ENCODE measurements around the gene GNAQ. TPM values are rescaled to one million over a fixed set of nuclear protein-coding genes. Genes with fewer than 3 reads are reported as not detected.
A peak's percentile ranks its signal among the peaks of the same experiment; 100 is the strongest.

GNAQ gene
- total RNA-seq, 4 donors from 2014 or later = 35.4 to 95.7 (median 52.3) TPM

GRCh38 chr9:77985996-77986395 lies 45.6 kb downstream of the GNAQ start:
- Histone ChIP-seq H3K4me1 (peaks cover 8 to 12% of the 10 kb centered on the region in 2 donors), H3K36me3 (no peaks in the 10 kb centered on the region), H3K27ac (no peak overlapping the region), H3K9me3 (no peaks in the 10 kb centered on the region), H3K4me3 (no peak overlapping the region), H3K27me3 (no peaks in the 10 kb centered on the region)
- TF ChIP-seq POLR2A (IDR thresholded peaks at IDR 0.05) = no peak
- TF ChIP-seq CTCF (IDR thresholded peaks at IDR 0.05) = no peak
- intact Hi-C loops (cut with DNase I; ENCODE audit: low total_unique reads) = no loop called here
- no peak for DNase-seq

GRCh38 chr9:77983320-77983662 lies 48.3 kb downstream of the GNAQ start:
- H3K36me3 ChIP-seq = no peaks in the 10 kb centered on the region
- H3K4me3 ChIP-seq = no peak overlapping the region
- peaks cover 4 to 5% of the 10 kb centered on the region in 2 donors for H3K4me1 ChIP-seq
- H3K9me3 ChIP-seq = no peaks in the 10 kb centered on the region
- no peaks in the 10 kb centered on the region for H3K27me3 ChIP-seq
- DNase-seq = no peak
- no peak overlapping the region for H3K27ac ChIP-seq
- intact Hi-C loops (cut with DNase I; ENCODE audit: low total_unique reads) = no loop called here
- TF ChIP-seq POLR2A (IDR thresholded peaks at IDR 0.05) (no peak), CTCF (IDR thresholded peaks at IDR 0.05) (no peak)

DNA sequence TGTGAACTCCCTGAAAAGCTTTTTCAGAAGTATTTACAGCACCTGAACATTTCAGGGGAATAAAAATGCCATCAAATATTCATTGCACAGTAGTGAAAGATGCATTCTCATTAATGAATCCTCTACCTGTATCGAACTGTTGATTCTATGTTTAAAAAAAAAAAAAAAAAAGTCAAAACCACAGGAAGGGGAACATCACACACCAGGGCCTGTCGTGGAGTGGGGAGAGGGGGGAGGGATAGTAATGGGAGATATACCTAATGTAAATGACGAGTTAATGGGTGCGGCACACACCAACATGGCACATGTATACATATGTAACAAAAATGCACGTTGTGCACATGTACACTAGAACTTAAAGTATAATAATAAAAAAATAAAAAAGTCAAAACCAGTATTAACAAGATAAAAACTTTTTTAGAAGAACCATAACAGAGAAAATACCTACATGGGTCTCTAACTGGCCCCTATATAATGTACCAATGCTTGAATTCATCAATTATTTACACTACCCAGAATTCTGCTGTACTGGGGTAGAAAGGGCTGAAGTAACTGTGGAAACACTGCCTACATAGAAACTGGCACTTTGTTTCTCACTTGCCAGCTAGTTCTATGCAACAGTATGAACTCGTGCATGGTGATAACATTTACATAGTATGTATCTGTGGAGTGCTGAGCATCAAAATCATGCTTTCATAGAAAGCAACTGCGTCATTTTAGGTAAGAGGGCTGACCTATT lies 48.9 kb downstream of the GNAQ start:
- TF ChIP-seq POLR2A (IDR thresholded peaks at IDR 0.05) (no peak), CTCF (IDR thresholded peaks at IDR 0.05) (no peak)
- H3K4me1 ChIP-seq = peaks cover 4 to 5% of the 10 kb centered on the region in 2 donors
- H3K4me3 ChIP-seq = no peak overlapping the region
- no peak overlapping the region for H3K27ac ChIP-seq
- no peaks in the 10 kb centered on the region for H3K36me3 ChIP-seq
- H3K9me3 ChIP-seq = no peaks in the 10 kb centered on the region
- intact Hi-C loops (cut with DNase I; ENCODE audit: low total_unique reads) = no loop called here
- DNase-seq = no peak
- no peaks in the 10 kb centered on the region for H3K27me3 ChIP-seq

GRCh38 chr9:77981907-77982306 lies 49.7 kb downstream of the GNAQ start:
- Histone ChIP-seq H3K9me3 (no peaks in the 10 kb centered on the region), H3K27me3 (no peaks in the 10 kb centered on the region), H3K4me1 (peaks cover 4 to 5% of the 10 kb centered on the region in 2 donors), H3K36me3 (no peaks in the 10 kb centered on the region), H3K27ac (peak overlapping the region in 1 of 2 donors; percentile 31), H3K4me3 (no peak overlapping the region)
- no peak for TF ChIP-seq CTCF (IDR thresholded peaks at IDR 0.05)
- no peak for TF ChIP-seq POLR2A (IDR thresholded peaks at IDR 0.05)
- intact Hi-C loops (cut with DNase I; ENCODE audit: low total_unique reads) = no loop called here
- no peak for DNase-seq

DNA sequence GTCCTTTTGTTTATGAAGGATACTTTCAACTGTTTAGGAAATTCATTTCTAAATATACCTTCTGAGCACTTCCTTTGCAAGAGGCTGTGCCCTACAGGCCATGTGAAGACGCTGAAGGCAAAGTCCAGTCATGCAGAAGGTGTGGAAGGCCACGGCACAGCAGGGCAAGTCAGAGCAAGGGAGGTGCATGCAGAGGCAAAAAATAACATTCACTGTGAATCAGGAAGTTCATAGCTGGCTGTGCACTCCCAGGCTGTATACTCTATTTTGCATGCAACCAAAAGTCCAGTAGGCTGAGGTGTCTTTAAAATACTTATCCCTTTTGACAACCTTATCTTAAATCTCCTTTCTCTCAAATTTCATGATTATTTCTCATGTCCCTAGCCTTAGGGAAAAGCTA lies 50.3 kb downstream of the GNAQ start:
- Histone ChIP-seq H3K4me1 (peaks cover 4 to 5% of the 10 kb centered on the region in 2 donors), H3K4me3 (no peak overlapping the region), H3K27ac (peak overlapping the region in 1 of 2 donors; percentile 31), H3K27me3 (no peaks in the 10 kb centered on the region), H3K36me3 (no peaks in the 10 kb centered on the region), H3K9me3 (no peaks in the 10 kb centered on the region)
- intact Hi-C loops (cut with DNase I; ENCODE audit: low total_unique reads) = no loop called here
- no peak for DNase-seq
- TF ChIP-seq CTCF (IDR thresholded peaks at IDR 0.05) (no peak), POLR2A (IDR thresholded peaks at IDR 0.05) (no peak)
